GM21723 (cell line): Measurements from ENCODE around the gene EIF3B.
A peak's percentile ranks its signal among the peaks of the same experiment; 100 is the strongest.
"Not testable (repeated sequence)": the region's sequence is repeated elsewhere in the genome, so short reads cannot be mapped to it uniquely, and the experiment has no call there.

Experiments used
- ATAC-seq: cut with Tn5 transposase; IDR thresholded peaks from one replicate; pipeline ENCODE4 v1.9.1; 2021; ENCODE audit warnings: mild to moderate bottlenecking, moderate library complexity; ENCODE audit not compliant: unreplicated experiment

The EIF3B gene

GRCh38 chr7:2399848-2400587 lies 45.4 kb downstream of the EIF3B start:
- ATAC-seq, result no peak

- ATAC-seq, result no peak
Measured at GRCh38 chr7:2402687-2403013, 48.0 kb downstream of the EIF3B start.

- peak; percentile 34 for ATAC-seq
Measured at GRCh38 chr7:2403014-2403717, 48.5 kb downstream of the EIF3B start, which contains the start of gene CHST12. TSS of gene CHST12 (plus strand) at chr7:2403611. CDS start at chr7:2432640, 29,029 bp downstream.

GRCh38 chr7:2403718-2404648 lies 49.4 kb downstream of the EIF3B start:
- ATAC-seq, result peak; percentile 8

GRCh38 chr7:2404714-2405119 lies 50.1 kb downstream of the EIF3B start:
- ATAC-seq, result no peak

GRCh38 chr7:2405201-2405600 lies 50.6 kb downstream of the EIF3B start:
- no peak for ATAC-seq

- ATAC-seq, result peak; percentile 49
Measured at GRCh38 chr7:2405601-2406345, 51.1 kb downstream of the EIF3B start.

GRCh38 chr7:2409745-2410414 lies 55.3 kb downstream of the EIF3B start:
- ATAC-seq, result no peak

GRCh38 chr7:2411049-2411448 lies 56.4 kb downstream of the EIF3B start:
- ATAC-seq, result no peak

GRCh38 chr7:2411815-2412586 lies 57.4 kb downstream of the EIF3B start:
- ATAC-seq, result no peak

- ATAC-seq, result no peak
Measured at GRCh38 chr7:2412587-2413201, 58.1 kb downstream of the EIF3B start.

- no peak for ATAC-seq
Measured at GRCh38 chr7:2416063-2416462, 61.4 kb downstream of the EIF3B start.

- ATAC-seq, result no peak
Measured at GRCh38 chr7:2416650-2417049, 62.0 kb downstream of the EIF3B start.

- ATAC-seq, result not testable (repeated sequence)
Measured at GRCh38 chr7:2417178-2417577, 62.6 kb downstream of the EIF3B start.

- no peak for ATAC-seq
Measured at GRCh38 chr7:2417981-2418481, 63.4 kb downstream of the EIF3B start.

- ATAC-seq, result no peak
Measured at GRCh38 chr7:2420216-2420933, 65.7 kb downstream of the EIF3B start.

GRCh38 chr7:2421943-2422310 lies 67.3 kb downstream of the EIF3B start:
- ATAC-seq, result no peak

- no peak for ATAC-seq
Measured at GRCh38 chr7:2425749-2426148, 71.1 kb downstream of the EIF3B start.
